ENCODE measurements around the gene HRH1.

DNA sequence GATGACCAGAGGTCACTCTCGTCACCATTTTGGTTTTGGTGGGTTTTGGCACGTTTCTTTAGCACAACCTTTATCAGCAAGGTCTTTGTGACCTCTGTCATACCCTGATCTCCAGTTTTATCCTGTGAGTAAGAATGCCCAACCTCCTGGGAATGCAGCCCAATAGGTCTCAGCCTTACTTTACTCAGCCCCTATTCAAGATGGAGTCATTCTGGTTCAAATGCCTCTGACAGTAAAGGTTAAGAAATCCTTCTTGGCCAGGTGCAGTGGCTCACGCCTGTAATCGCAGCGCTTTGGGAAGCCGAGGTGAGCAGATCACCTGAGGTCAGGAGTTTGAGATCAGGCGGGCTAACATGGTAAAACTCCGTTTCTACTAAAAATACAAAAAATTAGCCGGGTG, 114.7 kb downstream of the HRH1 start:
- TF ChIP-seq POLR2A (IDR thresholded peaks at IDR 0.05; ENCODE audit: low read depth, low read length) (no peak), POLR2AphosphoS5 (IDR thresholded peaks at IDR 0.05; ENCODE audit: low read depth, low read length) (no peak), SPI1 (IDR thresholded peaks at IDR 0.05; ENCODE audit: low read depth, low read length) (no peak)
